GM18519 (cell line): ENCODE results near the gene ZNF81.
"Not testable (repeated sequence)": the region's sequence is repeated elsewhere in the genome, so short reads cannot be mapped to it uniquely, and the experiment has no call there.

Experiments
- ATAC-seq: cut with Tn5 transposase; IDR thresholded peaks from one replicate; pipeline ENCODE4 v1.9.1; 2021; ENCODE audit warnings: mild to moderate bottlenecking, moderate library complexity; ENCODE audit not compliant: unreplicated experiment, low FRiP score

ZNF81 gene

GRCh38 chrX:47843363-47843762 is 6.7 kb downstream of the ZNF81 start:
- ATAC-seq = no peak

DNA sequence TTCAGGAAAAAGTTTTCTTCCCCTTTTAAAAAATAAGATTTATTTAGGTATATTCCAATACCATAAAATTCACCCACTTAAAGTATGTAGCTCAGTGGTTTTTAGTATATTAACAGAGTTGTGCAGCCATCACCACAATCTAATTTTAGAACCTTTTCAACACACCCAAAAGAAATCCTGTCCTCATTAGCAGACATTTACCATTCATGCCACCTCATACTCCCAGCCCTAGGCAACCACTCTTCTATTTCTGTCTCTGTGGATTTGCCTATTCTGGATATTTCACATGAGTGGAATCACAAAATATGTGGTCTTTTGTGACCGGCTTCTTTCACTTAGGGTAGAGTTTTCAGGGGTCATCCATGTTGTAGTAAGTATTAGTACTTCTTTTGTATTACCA is 7.4 kb downstream of the ZNF81 start:
- ATAC-seq = no peak

DNA sequence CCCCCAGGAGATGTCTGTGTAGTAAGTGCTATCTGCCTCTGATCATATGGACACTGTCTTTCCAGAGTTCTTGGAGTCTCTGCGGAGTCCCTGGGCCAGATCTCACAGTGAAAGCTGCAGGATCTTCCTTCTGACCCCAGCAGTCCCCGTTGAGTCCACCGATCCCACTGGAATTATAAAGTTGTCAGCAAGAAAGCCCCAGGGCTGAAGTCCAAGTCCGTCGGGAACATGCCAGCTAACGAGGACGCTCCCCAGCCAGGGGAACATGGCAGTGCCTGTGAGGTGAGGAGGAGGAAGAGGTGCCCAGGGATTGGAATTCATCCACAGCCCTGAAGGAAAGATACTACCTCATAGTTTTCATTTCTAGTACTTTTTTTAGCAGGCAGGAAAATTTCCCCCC is 9.3 kb downstream of the ZNF81 start:
- no peak for ATAC-seq

DNA sequence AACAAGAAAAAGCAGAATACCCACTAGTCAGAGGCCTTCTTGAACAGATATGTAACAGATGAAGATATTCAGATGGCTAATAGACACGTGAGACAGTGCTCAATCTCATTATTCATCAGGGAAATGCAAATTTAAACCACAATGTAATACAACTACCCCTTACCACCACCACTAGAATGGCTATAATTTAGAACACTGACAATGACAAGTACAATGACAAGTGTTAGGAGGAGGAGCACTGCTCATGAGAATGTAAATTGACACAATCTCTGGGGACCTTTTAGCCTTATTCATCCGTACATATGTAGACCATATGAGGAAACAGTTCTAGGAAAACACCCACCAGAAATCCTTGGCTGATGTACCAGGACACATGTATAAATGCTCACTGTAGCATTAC is 13.1 kb downstream of the ZNF81 start:
- no peak for ATAC-seq

DNA sequence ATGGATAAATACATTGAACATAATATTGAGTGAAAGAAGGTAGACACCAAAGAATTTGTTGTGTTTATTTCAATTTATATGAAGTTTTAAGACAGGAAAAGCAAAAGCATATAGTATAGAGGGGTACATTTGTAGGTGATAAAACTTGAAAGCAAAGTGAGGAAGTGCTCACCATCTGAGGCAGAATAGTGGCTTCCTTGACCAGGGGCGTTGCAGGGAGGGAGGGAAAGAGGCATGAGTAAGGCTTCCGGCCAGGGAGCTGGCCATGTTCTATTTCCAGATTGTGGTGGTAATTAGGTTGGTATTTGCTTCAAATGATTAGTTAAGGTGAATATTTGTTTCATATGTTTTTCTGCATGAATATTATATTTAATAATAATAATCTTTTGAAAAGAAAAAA is 13.7 kb downstream of the ZNF81 start:
- ATAC-seq = not testable (repeated sequence)

- no peak for ATAC-seq
These were observed 14.2 kb downstream of the ZNF81 start for GRCh38 chrX:47850901-47851300.

GRCh38 chrX:47854474-47854873 is 17.8 kb downstream of the ZNF81 start:
- no peak for ATAC-seq

DNA sequence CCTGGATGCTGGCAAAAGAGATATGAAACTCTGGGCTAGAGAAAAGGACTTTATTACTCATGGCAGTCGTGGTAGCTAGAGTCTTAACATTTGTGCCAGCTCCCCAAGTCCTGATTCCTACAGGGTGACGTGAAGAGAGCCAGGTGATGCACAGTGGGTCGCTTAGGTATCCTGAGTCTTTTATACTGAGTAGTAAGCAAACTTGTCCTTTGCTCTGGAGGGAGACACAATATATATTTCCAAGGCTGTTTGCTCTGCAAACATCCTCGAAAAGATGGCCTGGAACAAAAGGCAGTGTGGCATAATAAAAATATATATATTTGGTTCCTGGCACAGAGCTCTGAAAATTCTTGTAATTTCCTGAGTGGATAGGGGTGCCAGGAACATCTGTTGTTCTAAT is 23.0 kb downstream of the ZNF81 start:
- ATAC-seq = no peak

DNA sequence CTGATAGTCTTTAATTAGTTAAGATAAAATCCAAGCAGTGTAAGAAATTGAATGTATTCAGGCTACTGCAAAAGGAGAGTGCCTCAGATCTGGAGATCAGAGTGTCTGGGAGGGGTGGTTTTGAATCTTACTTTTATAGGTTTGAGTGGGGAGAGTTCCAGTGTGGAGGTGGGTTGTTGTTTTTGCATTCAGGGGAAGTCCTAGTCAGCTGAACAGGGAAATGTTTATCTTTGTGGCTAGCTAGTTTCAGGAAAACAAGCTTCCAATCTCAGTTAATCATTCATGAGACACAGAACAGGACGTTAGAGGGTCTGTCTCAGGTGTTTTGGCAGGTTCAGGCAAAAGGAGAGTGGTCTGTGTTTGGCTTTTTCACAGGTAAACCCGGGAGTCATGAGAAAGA is 26.0 kb downstream of the ZNF81 start:
- ATAC-seq = no peak

- ATAC-seq = no peak
These were observed 26.5 kb downstream of the ZNF81 start for GRCh38 chrX:47863187-47863586.

GRCh38 chrX:47864300-47864699 is 27.6 kb downstream of the ZNF81 start:
- no peak for ATAC-seq

DNA sequence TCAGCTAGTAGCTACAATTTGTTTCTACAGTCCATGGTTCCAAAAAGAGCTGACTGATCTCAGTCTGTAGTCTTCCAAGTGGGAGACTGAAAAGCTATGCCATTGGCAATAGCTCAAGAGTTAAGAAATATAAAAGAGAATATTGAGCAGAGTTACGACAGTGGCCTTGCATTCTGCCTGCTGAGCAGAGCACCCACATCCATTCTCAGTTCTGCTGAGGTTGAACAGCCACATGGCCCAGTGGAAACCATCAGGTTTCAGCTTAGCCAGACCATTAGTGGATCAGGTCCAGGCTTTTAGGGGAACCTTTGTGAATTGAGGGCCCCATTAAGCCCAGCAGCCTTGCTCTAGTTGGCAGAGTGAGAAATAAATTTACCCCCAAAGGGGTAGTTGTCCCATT is 28.1 kb downstream of the ZNF81 start:
- no peak for ATAC-seq

DNA sequence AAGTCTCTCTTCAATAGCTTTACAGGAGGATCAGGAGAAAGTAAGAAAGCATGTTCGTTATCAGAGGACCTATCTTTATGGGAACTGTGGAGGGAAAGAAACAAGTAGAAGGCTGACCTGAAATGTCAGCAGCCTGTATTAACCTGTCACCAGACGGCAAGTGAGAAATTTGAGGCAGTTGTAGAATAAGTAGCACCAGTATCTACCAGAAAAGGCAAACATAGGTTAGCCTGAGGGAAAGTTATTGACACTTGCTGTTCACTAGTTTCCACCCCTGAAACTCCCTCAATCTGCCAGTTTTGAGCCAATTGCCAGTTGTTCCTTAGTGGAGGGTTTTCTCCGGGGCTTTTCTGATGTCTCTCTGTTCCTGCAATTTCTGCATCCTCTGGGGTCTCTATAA is 36.4 kb downstream of the ZNF81 start:
- no peak for ATAC-seq

DNA sequence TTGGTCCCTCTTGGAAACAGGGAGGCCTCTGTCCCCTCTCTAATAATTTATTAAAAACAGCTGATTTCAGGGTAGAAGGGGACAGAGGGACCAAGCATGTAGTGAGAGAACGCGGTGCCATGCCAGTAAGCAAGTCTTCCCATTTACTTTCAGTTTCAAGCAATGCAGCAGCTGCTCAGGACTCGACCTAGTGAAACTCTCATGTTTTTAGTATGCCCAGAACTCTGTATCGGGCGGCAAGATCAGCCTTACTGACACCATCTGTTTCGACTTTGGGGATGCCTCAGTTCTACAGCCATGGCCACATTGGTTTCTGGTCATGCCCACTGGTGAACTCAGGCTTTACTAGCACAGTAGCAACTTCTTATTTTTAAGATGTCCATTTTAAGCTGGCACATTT is 40.6 kb downstream of the ZNF81 start:
- ATAC-seq = no peak

DNA sequence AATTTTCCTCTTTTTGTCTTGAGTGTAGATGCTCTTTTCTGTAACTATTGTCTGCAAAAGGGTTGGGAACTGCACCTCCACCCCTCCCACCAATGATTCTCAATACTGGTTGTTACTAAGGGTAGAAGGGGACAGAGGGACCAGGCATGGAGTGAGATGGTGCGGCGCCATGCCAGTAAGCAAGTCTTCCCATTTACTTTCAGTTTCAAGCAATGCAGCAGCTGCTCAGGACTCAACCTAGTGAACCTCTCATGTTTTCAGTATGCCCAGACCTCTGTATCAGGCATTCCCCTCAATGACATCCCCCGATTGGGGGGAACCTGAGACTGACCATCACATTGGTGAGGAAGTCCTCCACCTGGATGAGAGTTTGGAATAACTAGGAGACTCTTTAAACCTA is 41.5 kb downstream of the ZNF81 start:
- ATAC-seq = no peak

- ATAC-seq = no peak
These were observed 42.8 kb downstream of the ZNF81 start for GRCh38 chrX:47879463-47879862.

DNA sequence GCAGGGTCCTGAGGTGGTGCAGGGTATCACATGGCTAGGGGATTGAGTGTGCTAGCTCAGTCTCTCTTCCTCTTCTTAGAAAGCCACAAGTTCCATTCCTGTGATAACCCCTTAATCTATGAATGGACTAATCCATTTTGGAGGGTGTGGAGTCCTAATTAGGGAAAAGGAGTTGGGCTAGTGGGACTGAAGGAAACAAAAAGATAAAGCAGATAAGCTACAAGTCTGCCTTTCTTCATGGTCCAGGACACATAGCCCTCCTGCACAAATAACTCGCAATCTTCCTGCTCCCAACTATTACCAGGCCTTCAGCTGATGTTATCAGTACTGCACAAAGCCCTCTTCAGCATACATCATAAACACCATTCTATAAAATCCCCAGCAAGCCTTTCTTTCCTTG is 44.2 kb downstream of the ZNF81 start:
- ATAC-seq = no peak

- ATAC-seq = no peak
These were observed 48.8 kb downstream of the ZNF81 start for GRCh38 chrX:47885501-47885900.

DNA sequence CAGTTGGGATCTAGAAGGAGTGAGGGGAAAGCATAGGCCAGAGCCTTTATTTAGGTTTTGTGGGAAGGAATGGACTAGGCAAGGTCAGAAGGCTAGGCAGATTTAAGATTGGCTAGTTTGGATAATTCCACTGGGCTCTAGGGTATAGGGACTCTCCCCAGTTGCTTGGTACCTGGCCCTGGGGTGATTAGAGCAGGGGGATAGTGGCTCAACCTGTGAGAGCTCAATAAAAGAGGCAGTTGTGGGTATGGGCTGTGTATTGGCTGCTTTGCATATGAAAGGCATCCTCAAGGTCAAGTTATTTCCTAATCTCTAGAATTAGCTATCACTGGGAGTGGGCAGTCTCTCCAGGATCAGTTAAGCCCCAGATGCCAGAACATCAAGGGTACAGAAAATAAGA is 61.3 kb downstream of the ZNF81 start:
- no peak for ATAC-seq

DNA sequence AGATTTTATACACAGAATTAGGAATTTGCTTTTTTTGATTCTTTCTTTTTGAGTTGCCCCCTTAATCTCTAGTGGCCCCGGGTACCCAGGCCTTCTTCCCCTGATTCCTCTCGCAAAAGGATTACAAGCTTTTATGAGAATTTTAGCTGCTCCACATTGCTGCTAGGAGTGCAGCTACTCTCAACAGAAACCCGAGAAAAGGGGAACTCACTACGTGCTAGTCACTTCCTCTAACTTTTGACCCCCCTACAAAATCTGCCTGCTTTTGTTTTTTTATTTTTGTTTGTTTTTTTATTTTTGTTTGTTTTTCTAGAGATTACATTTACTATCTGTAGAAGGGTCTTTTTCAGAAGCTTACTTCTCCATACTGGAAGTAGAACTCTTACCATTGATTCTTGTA is 64.1 kb downstream of the ZNF81 start:
- ATAC-seq = no peak

DNA sequence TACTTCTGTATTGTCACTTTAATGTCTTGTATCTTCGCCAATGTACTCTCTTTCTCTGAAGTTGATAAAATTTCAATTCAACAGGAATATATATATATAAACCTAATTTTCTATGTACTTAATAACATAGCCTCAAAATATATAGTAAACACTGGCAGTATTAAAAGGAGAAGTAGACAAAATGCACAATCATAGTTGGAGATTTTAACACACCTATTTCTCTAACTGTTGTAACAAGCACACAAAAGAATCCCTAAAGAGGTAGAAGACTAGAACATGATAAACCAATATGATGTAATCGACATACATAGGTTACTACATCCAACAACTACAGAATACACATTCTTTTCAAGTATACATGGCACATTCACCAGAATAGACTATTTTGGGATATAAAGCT is 65.5 kb downstream of the ZNF81 start:
- no peak for ATAC-seq

- no peak for ATAC-seq
These were observed 79.3 kb downstream of the ZNF81 start for GRCh38 chrX:47915886-47916493.

DNA sequence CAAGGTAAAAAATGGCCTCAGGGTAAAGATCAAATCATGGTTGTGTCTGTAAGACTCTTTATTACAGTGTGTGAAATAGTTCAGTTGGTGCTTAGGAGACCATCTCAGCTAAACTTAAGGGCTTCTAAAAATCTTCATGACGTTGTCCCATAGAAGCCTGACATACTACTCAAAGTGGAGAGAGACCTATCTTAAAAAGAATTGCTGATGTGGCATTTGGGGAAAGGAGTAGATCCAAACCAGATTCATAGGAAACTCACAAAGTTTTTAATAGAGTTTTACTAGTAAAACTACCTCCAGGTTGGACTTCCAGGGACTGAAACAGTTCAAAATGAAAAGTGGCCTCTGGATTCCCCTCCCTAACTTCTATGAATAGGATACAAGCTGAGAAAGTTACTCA is 81.6 kb downstream of the ZNF81 start:
- no peak for ATAC-seq
